ENCODE measurements around the gene CACNA1D.
"Not testable (repeated sequence)": the region's sequence is repeated elsewhere in the genome, so short reads cannot be mapped to it uniquely, and the experiment has no call there.

Gene CACNA1D

DNA sequence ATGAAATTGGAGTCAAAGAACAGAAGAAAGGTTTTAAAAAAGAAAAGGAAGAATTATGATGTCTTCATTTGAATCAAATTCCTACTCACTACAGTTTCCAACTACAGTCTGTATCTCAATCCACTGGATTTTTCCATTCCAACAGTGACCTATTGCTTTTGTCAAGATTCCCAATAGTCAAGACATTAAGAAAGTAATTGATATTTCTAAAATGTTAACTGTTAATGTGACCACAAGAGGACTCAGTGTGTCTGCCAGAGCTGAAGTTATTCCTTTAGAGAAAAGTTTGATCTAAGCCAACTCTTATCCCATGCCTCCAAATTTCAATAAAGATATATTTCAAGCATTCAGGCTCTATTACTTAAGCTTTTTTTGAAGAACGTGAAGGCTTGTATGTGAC, 163.2 kb downstream of the CACNA1D start:
- DNase-seq (ENCODE audit: low read depth): no peak

DNA sequence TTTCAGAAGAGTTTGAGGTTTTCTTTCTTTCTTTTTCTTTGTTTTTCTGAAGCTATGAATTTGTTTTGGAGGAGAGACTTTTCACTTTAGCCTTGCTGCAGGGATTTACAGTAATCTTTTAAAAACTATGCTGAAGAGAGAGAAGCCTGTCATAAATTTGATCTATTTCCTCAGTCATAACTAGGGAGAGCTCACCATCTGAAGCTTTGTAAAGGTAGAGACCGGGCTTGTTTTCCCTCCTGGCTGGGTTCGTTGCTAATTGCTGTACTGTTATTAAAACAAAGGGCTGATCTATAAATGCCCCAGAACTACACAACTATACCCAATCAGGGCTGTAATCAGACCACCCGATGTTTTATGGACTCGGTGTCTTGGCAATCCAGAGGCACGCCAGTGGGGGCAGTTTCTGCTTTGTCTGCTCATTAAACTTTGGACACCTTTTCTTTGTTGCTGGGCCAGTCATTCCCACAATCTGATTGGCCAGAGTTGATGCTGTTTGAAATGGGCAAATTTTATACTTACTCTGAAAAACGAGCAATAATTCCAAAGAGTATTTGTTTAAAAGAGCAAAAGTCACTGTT, 164.3 kb downstream of the CACNA1D start:
- no peak for DNase-seq (ENCODE audit: low read depth)

DNA sequence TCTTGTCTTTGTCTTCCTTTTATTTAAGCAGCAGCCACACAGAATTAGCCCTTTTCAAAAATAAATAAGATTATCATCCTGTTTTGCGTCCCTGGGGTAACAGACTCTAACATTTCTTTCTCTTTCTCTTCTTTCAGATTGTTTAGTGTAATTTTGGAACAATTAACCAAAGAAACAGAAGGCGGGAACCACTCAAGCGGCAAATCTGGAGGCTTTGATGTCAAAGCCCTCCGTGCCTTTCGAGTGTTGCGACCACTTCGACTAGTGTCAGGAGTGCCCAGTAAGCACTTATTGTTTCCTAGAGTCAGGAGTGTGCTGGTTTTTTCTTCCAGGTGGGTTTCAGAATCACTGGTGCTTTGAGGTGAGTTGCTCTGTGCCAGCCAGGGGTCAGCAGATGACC, 165.6 kb downstream of the CACNA1D start:
- DNase-seq (ENCODE audit: low read depth): no peak

DNA sequence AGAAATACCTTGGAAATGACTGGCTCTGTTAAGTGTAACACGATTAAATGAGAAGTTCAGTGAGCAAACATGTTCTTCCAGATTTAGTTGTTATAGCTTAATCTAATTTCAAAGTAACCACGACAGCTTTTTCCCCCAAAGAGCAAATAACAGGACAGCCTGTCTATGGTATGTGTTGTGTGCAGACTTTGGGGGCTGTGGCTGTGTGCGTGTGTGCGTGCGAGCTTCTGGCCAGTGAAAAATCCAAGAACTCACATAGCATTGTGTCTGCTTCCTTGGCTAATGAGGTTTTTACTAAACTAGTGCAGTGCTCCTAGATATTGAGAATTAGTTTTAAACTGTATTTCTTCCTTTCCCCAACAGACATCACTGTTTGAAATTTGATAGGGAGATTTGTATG, 167.1 kb downstream of the CACNA1D start:
- DNase-seq (ENCODE audit: low read depth): no peak

DNA sequence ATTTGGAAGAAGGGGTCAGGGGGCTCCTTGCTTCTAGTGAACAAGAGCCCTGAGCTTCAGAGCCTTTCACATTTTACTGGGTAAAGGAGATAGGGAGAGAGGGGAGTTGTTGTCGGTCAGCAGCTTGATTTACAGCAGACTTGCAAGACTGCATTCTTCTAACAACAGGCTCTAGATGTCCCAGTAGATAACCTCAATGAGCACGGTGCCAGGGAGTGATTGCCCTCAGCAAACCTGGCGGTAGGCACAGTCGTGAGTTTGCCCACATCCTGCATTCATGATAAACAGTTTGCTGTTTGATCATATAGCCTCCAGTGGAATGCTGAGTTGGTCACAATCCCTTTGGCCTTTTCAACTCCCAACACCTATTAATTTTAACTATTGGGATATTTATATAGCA, 170.4 kb downstream of the CACNA1D start:
- not testable (repeated sequence) for DNase-seq (ENCODE audit: low read depth)

DNA sequence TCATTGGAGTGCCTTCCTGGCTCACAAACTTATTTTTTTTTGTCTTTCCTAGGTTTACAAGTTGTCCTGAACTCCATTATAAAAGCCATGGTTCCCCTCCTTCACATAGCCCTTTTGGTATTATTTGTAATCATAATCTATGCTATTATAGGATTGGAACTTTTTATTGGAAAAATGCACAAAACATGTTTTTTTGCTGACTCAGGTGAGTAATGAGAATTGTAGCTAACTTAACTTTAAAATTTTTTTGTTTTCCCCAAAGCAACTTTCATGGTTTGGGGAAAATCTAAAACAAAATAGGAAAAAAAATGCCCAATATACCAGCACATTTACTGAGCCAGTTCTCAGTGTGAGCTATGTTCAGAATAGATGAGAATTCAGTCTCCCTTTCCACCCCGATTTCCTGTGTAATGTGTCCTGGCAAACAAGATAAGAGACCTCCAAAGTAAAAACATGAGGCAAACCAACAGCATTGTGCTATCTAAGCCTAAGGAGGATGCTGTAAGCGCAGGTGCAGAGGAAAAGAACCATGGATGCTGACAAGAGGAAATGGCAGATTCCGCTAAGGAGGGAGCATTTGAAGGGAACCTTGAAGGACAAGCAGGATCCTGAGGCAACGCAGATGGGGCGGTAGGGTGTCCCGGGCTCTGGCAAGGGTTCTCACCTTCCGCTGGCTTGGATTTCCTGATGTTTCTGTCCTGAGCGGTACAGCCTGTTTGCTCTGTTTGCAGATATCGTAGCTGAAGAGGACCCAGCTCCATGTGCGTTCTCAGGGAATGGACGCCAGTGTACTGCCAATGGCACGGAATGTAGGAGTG, 171.4 kb downstream of the CACNA1D start:
- DNase-seq (ENCODE audit: low read depth): no peak

DNA sequence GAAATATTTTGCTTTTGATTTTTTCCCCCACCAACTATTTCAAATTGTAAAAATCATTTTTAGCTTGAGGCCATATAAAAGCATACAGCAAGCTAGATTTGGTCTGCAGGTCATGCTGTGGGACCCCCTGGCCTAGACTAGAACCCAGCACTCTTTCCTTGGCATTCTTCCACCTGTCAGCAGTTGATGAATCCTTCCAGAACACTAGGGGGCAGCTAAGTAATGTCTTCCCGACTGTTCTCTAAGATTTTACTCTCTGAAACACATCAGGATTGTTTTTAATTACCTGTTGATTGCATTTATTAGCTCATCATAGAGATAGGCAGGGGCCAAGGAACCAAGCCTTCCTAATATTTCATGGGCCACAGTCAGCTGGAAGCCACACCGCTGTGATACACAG, 174.5 kb downstream of the CACNA1D start:
- no peak for DNase-seq (ENCODE audit: low read depth)

DNA sequence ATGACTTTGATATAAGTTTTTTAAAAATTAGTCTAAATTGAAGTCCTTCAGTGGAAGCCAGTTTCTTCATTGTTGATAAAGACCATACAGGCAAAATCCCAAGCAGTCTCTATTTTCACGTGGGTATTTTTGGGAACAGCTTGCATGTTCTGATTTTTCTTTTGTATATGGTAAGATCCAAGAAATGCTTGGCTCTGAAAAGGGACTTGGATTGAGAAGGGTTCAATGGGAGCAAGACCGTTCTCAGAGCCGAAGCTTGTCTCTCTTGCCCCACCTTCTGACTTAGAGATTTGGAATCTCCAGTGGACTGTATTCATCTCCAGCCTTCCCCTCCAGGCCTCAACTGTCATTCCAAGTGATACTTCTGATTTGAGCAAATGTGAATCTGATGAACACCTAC, 176.3 kb downstream of the CACNA1D start:
- DNase-seq (ENCODE audit: low read depth): no peak

DNA sequence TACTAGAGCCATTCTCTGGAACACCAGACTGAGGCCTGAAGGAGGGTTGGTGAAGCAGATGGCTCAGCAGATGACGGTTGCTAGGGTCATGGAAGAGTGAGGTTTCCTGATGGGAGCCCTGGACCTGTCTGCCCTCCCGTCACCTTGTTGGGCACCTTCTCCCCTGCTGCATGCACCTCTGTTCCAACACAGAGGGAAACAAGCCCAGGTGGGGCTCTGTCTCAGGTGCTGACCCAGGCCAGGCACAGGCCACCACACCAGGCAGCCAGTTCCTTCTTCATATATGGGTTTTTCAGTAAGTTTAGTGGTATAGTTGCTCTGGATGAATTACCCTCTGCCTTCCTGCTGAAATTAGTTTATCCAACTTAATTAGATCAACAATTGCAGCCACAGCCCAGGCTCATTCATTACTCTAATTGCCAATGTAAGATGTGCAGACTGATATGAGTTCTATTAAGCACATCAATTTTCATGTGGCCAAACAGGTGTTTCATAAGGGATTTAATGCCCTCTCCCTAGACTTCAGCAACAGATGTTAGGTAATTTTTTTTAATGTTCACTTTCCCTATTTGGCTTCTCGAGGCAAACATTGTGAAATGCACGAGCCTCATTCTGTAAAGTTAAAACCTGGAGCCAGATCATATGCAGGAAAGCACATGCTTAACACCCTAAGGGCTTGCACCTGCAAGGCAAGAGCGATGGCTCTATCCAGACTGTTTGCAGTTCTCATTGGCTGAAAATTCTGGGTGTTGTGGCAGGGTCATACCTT, 177.0 kb downstream of the CACNA1D start:
- DNase-seq (ENCODE audit: low read depth): no peak

DNA sequence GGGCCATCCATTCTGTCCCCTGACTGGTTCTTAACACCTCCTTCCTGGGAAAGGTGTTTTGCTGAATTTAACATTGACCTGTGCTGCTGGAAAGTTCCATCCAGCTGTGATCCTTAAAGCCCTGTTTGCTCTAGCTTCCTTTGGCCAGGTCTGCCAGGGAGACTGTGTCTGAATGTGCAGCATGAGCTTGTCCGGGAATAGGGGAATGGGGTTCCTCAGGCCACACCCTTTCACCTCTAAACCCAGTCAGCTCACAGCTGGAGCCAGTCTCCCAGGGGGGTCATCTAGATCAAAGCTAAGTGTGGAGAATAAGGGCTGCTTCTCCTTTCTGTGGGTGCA, 177.5 kb downstream of the CACNA1D start:
- DNase-seq (ENCODE audit: low read depth): no peak

DNA sequence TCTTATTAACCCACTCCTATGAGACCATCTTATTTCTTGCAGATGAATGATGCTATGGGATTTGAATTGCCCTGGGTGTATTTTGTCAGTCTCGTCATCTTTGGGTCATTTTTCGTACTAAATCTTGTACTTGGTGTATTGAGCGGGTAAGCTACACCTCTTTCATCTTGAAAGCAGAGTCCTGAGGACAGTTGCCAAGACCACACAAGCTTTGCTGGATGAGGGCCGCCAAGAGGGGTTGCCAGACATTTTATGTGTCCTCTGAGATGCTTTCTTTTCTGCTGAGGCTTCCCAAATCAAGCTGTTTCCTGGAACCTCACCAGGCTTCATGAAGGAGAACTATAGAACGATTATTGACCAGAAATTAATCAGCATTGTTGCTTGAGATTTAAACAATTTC, 178.6 kb downstream of the CACNA1D start:
- DNase-seq (ENCODE audit: low read depth): no peak

DNA sequence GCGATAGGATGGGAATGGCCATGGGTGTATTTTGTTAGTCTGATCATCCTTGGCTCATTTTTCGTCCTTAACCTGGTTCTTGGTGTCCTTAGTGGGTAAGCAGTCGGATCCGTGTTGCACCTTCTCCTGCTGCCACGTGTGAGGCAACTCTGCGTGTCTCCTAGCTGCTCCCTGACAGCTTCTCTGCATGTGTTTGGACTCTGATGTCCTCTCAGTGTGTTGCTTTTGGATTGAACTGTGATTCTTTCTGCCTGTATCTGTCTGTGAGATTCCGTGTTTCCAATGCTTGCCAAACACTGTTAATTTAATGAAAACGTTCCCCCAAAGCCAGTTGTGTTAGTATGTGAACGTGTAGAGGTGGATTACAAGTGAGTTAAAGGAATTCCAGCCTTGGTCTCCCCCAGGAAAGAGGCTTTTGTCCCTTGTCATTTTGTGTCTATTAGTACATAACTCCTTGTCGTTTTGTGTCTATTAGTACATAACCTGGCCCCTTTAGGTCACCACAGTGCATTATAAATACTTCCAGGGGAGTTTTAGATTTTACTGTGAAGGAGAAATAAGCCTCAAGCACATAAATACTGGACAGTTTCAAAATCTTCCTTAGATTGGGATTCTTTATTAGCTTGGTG, 179.4 kb downstream of the CACNA1D start:
- no peak for DNase-seq (ENCODE audit: low read depth)

DNA sequence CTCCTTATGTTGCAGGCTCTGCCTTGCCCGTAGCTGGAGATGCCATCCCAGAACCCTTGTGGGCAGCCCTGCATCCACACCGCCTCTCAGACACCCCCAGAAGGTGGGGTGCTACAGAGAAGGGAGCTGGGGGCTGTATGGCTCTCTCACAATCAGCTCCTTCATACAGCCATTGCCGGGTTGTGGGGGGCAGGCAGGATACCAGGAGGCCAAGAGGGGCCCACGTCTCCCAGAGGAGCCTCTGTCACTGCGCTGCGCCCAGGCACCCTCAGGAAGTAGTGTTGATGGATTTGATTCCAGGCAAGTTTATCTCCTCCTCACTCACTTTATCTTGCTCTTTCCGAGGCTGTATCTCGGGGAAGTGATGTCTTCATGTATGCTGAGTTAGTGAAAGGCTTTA, 180.2 kb downstream of the CACNA1D start:
- DNase-seq (ENCODE audit: low read depth): no peak

DNA sequence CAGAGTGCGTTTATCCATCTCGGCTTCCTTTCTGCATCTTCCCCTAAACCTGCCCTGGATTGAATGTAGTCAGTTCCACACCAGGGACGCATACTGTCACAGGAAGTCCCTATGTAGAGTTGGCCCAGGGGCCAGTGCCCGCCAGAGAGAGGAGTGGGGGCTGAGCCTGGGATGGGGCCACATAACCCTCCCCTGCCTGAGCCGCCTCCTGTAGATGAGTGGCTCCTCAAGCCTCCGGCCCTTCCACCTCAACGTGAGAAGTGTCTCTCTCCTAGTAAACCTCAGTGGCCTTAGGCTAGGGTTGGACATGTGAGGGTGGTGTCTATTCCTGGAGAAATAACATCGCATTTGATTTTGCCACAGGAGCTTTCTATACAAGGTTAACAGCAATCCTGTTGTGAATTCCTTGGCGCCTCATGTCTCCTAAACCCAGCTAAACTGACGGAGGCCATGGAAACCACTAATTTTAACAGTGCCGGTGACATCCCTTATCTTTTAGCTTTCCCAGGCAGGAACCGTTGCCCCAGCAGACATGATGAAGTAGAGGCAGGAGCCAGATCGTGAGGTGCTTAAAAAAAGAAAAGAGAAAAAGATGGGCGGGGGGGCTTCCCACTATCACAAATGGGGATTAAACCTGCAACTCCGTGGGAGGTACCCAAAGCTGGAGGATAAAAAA, 180.7 kb downstream of the CACNA1D start:
- no peak for DNase-seq (ENCODE audit: low read depth)

DNA sequence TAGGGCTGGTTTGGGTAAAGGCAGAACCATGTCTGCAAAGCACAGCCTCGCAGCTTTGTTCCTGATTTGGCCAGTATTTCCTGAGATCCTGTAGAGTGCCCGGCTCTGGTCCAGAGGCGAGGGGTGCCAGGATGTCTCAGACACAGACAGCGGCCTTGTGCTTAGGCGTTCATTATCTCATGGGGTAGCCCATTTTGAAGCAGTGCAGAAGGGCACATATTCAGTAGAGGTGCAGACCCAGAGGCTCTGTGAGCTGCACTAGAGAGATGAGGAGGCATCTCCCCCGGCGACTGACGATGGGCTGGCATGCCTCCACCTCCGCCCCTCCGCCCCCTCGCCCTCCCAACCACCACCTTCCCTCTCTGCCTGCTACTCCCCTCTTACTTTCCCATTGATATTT, 181.5 kb downstream of the CACNA1D start:
- no peak for DNase-seq (ENCODE audit: low read depth)

DNA sequence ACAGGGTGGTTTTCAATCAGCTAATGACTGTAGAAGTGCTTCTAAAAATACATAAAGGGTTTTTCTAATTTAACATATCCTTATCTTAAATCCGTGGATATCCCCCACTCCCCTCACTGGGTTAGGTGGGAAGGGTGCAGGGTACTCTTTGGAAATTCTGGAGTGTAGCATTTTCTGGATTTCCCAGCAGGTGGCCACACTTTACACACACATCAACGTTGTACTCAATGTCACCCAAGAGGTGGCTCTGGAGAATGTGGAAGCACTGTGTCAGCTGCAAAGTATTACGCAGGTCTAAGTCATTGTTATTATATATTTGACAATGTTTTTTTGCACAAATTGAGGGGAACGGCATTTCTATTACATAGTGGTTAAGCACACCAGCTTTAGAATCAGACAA, 183.0 kb downstream of the CACNA1D start:
- no peak for DNase-seq (ENCODE audit: low read depth)

DNA sequence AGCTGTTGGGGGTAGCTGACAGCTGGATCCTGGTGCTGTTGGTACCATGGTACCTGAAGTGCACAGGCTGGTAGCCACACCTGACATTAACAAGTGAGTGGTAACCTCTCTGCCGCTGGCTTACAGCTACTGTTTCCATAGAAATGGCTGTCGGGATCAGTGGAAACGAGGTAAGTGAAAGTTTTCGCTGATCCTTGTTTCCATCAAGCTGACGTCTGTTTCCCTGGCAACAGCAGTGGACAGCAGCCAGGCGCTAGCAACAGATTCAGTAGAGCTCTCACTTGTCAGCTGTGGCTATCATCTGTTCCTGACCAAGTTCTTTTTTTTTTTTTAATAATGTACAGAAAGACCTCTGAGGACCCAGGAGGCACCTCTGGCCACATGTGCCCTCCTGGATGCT, 185.6 kb downstream of the CACNA1D start:
- DNase-seq (ENCODE audit: low read depth): no peak

DNA sequence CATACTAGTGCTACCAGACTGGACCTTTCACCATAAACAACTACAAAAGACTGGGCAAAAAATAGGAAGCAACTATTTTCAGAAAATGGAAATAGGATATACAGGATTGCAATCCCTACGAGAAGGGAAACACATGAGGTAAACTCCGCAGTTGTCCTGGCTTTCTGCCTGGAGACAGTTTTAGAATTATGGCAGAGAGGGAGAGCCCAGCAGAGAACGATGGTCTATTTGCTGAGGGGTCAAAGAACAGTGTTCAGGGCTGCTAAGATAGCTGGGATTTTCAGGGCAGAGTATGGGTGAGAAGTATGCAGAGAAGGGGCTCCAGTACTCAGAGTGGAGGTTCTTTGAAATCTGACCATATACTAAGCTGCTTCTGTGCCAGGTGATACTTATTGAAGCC, 188.4 kb downstream of the CACNA1D start:
- no peak for DNase-seq (ENCODE audit: low read depth)

DNA sequence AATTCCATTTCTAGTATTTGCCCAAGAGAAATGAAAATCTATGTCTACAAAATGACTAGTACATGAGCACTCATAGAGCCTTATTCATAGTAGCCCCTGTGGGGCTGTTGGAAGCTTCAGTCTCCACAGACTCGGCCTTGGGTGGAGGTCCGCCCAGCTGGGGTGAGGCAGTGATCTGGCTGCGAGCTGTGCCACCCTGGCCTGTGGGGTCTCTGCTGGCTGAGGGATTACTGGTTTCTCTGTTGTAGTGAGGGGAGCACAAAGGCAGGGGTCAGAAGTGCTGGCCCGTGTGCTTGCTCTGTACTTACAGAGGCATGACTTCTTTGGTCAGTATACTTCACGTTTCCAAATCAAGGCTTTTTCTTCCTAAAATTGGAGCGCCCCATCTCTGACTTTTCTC, 193.7 kb downstream of the CACNA1D start:
- no peak for DNase-seq (ENCODE audit: low read depth)

DNA sequence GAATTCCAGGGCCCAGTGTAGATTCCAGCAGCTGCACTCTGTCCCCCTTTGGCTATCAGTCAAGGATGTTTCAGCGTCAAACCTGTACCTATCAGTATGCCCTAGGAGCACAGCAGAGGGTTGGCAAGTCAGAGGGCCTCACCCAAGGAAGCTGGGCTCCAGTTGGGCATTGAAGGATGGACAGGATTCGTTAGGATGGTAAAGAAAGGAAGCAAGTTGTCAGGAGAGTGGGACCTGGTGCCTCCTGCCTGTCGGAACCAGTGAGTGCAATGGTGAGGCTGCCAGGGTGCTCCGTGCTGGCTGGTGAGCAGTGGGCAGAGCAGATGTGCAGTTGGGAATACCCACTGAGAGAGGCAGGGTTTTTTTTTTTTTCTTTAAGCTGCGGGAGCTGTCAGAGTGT, 194.6 kb downstream of the CACNA1D start:
- DNase-seq (ENCODE audit: low read depth): no peak

DNA sequence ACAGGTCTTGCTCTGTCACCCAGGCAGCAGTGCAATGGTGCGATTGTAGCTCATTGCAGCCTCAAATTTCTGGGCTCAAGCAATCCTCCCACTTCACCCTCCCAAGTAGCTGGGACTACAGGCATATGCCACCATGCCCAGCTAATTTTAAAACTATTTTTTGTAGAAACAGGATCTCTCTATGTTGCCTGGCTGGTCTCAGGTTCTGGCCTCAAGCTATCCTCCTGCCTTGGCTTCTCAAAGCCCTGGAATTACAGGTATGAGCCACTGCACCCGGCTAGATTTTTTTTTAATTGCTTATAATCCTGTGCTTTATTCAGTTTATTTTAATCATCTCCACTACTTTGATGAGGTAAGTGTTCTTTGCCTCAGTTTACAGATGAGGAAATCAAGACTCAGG, 195.3 kb downstream of the CACNA1D start:
- no peak for DNase-seq (ENCODE audit: low read depth)

DNA sequence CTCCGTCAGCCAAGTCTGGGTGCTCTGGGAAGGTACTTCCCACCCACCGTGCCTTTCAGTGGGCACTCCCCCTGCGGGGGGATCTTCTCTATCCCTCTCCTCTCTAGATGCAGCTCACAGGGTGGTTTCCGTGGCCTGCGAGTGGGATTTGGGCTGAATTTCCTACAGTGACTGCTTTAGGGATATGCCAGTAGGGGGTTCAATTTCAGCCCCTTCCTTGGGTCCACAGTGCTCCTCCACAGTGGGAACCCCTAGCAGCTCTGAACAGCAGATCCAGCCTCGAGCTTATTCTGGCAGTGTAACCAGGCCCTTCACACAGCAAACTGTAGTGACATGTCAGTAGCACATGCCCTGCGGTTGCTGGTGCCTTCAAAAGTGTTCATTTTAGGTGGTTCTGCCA, 196.1 kb downstream of the CACNA1D start:
- DNase-seq (ENCODE audit: low read depth): no peak
